ENCODE data around the gene VIPR2.

VIPR2 gene

GRCh38 chr7:159028508-159029401 lies 115.9 kb downstream of the VIPR2 start:
- DNase-seq (ENCODE audit: extremely low read depth in 1 of 2, low read depth in 1 of 2) = no peak

GRCh38 chr7:159027789-159028507 lies 116.7 kb downstream of the VIPR2 start:
- no peak for DNase-seq (ENCODE audit: extremely low read depth in 1 of 2, low read depth in 1 of 2)

GRCh38 chr7:159027056-159027788 lies 117.4 kb downstream of the VIPR2 start:
- DNase-seq (ENCODE audit: extremely low read depth in 1 of 2, low read depth in 1 of 2) = no peak

GRCh38 chr7:159026271-159027055 lies 118.2 kb downstream of the VIPR2 start:
- no peak for DNase-seq (ENCODE audit: extremely low read depth in 1 of 2, low read depth in 1 of 2)

GRCh38 chr7:159025161-159025779 lies 119.4 kb downstream of the VIPR2 start:
- no peak for DNase-seq (ENCODE audit: extremely low read depth in 1 of 2, low read depth in 1 of 2)

- DNase-seq (ENCODE audit: extremely low read depth in 1 of 2, low read depth in 1 of 2) = no peak
Observed at GRCh38 chr7:159024280-159024951, 120.3 kb downstream of the VIPR2 start.

GRCh38 chr7:159023746-159024145 lies 120.9 kb downstream of the VIPR2 start:
- no peak for DNase-seq (ENCODE audit: extremely low read depth in 1 of 2, low read depth in 1 of 2)

- no peak for DNase-seq (ENCODE audit: extremely low read depth in 1 of 2, low read depth in 1 of 2)
Observed at GRCh38 chr7:159023206-159023605, 121.5 kb downstream of the VIPR2 start.

- no peak for DNase-seq (ENCODE audit: extremely low read depth in 1 of 2, low read depth in 1 of 2)
Observed at GRCh38 chr7:159022238-159022993, 122.3 kb downstream of the VIPR2 start.

GRCh38 chr7:159020987-159021386 lies 123.7 kb downstream of the VIPR2 start:
- no peak for DNase-seq (ENCODE audit: extremely low read depth in 1 of 2, low read depth in 1 of 2)

GRCh38 chr7:159019111-159019510 lies 125.6 kb downstream of the VIPR2 start:
- no peak for DNase-seq (ENCODE audit: extremely low read depth in 1 of 2, low read depth in 1 of 2)

- no peak for DNase-seq (ENCODE audit: extremely low read depth in 1 of 2, low read depth in 1 of 2)
Observed at GRCh38 chr7:159017741-159018140, 126.9 kb downstream of the VIPR2 start.

GRCh38 chr7:159017210-159017609 lies 127.5 kb downstream of the VIPR2 start:
- no peak for DNase-seq (ENCODE audit: extremely low read depth in 1 of 2, low read depth in 1 of 2)

GRCh38 chr7:159016591-159016990 lies 128.1 kb downstream of the VIPR2 start:
- DNase-seq (ENCODE audit: extremely low read depth in 1 of 2, low read depth in 1 of 2) = no peak

GRCh38 chr7:159015454-159016410 lies 128.9 kb downstream of the VIPR2 start:
- DNase-seq (ENCODE audit: extremely low read depth in 1 of 2, low read depth in 1 of 2) = no peak

- no peak for DNase-seq (ENCODE audit: extremely low read depth in 1 of 2, low read depth in 1 of 2)
Observed at GRCh38 chr7:159015081-159015453, 129.6 kb downstream of the VIPR2 start.

- no peak for DNase-seq (ENCODE audit: extremely low read depth in 1 of 2, low read depth in 1 of 2)
Observed at GRCh38 chr7:159014297-159015062, 130.2 kb downstream of the VIPR2 start.
